Measurements from ENCODE around the gene CLK1. TPM values are rescaled to one million over a fixed set of nuclear protein-coding genes. Genes with fewer than 3 reads are reported as not detected.

The CLK1 gene
- total and polyA plus RNA-seq, 2 of the 13 experiments (the other 11 are each of a cell fraction or from before 2014, with no cell fraction given) = 66.6 to 101 TPM

DNA sequence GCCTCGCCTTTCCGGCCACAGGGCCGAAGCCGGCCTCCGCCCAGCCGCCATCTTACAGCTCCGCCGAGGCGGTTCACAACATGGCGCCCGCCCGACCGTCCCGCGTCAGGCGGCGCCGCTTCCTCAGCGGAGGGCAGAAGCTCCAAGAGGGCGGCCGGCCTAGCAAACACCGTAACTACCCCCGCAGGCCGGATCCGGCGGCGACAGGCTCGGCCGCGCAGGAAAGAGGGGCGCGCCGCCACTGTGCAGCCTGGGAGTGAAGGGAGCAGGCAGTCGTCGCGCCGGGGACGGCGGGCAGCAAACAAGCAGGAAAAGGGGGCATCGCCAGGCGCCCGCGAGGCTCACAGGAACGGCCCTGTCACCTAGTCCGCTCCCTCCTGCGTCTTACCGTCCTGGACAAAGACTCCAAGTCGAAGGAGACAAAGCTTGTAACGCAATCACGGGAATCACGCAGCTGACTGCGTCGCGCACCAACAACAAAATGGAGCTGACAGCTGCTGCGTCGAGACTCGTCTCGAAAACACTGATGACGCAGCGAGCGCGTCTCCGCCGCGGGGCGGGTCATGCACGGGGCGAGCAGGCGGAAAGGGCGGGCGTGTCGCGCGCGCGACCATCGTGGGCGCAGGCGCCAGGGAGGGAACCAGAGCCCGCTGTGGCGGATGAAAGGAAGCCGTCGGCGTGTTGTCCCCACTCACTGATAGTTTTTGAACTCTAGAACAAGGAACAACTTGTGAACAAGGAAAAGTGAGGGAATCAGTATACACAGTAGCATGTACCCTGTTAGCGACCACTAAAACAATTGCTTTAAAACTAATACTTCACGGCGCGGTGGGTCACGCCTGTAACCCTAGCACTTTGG, at the start of gene CLK1 (continued):
- TF ChIP-seq, protein P1, sequence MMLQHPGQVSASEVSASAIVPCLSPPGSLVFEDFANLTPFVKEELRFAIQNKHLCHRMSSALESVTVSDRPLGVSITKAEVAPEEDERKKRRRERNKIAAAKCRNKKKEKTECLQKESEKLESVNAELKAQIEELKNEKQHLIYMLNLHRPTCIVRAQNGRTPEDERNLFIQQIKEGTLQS (CRISPR knock-in tag; IDR thresholded peaks at IDR 0.05) = peak; percentile 54
- TF ChIP-seq MZF1 (CRISPR knock-in tag; IDR thresholded peaks at IDR 0.05; ENCODE audit: borderline replicate concordance) (no peak; the same call in 1 of the 2 replicates), PAF1 (CRISPR knock-in tag; IDR thresholded peaks at IDR 0.05) (peak; percentile 42; the same call in 1 of the 2 replicates), GTF3A (CRISPR knock-in tag; conservative IDR thresholded peaks at IDR 0.05) (peak; percentile 66), ZNF598 (CRISPR knock-in tag; IDR thresholded peaks at IDR 0.05; ENCODE audit: borderline replicate concordance) (no peak), XRCC5 (optimal IDR thresholded peaks at IDR 0.05; ENCODE audit: low read length) (peak; percentile 88), ONECUT2 (CRISPR knock-in tag; IDR thresholded peaks at IDR 0.05) (peak; percentile 58), ISX (CRISPR knock-in tag; conservative IDR thresholded peaks at IDR 0.05) (peak; percentile 96), RBM39 (IDR thresholded peaks at IDR 0.05; ENCODE audit: low read depth, low read length, poor library complexity, severe bottlenecking) (peak; percentile 99), HMGA1 (CRISPR knock-in tag; conservative IDR thresholded peaks at IDR 0.05) (no peak), WIZ (CRISPR knock-in tag; IDR thresholded peaks at IDR 0.05) (peak; percentile 74; the same call in 1 of the 2 replicates), MIER2 (CRISPR knock-in tag; IDR thresholded peaks at IDR 0.05) (peak; percentile 35; the same call in 1 of the 2 replicates), ZNF335 (CRISPR knock-in tag; IDR thresholded peaks at IDR 0.05) (peak; percentile 75), ZNF501 (CRISPR knock-in tag; IDR thresholded peaks at IDR 0.05) (peak; percentile 99), ZNF383 (CRISPR knock-in tag; IDR thresholded peaks at IDR 0.05; ENCODE audit: borderline replicate concordance) (peak; percentile 94), ZNF256 (CRISPR knock-in tag; conservative IDR thresholded peaks at IDR 0.05) (peak; percentile 95), ASH2L (IDR thresholded peaks at IDR 0.05; ENCODE audit: insufficient read length, low read depth, low read length) (peak; percentile 96), ZNF329 (CRISPR knock-in tag; IDR thresholded peaks at IDR 0.05; ENCODE audit: low read depth) (peak; percentile 90), ZNF615 (CRISPR knock-in tag; IDR thresholded peaks at IDR 0.05; ENCODE audit: borderline replicate concordance) (peak; percentile 78; the same call in 1 of the 2 replicates), PHF20 (CRISPR knock-in tag; IDR thresholded peaks at IDR 0.05) (peak; percentile 85), HNF4A (CRISPR knock-in tag; IDR thresholded peaks at IDR 0.05) (peak; percentile 9), ZNF777 (CRISPR knock-in tag; IDR thresholded peaks at IDR 0.05) (peak; percentile 89), ZNF773 (CRISPR knock-in tag; IDR thresholded peaks at IDR 0.05; ENCODE audit: borderline replicate concordance) (no peak)
- TF ChIP-seq, protein P2, sequence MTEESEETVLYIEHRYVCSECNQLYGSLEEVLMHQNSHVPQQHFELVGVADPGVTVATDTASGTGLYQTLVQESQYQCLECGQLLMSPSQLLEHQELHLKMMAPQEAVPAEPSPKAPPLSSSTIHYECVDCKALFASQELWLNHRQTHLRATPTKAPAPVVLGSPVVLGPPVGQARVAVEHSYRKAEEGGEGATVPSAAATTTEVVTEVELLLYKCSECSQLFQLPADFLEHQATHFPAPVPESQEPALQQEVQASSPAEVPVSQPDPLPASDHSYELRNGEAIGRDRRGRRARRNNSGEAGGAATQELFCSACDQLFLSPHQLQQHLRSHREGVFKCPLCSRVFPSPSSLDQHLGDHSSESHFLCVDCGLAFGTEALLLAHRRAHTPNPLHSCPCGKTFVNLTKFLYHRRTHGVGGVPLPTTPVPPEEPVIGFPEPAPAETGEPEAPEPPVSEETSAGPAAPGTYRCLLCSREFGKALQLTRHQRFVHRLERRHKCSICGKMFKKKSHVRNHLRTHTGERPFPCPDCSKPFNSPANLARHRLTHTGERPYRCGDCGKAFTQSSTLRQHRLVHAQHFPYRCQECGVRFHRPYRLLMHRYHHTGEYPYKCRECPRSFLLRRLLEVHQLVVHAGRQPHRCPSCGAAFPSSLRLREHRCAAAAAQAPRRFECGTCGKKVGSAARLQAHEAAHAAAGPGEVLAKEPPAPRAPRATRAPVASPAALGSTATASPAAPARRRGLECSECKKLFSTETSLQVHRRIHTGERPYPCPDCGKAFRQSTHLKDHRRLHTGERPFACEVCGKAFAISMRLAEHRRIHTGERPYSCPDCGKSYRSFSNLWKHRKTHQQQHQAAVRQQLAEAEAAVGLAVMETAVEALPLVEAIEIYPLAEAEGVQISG (CRISPR knock-in tag; IDR thresholded peaks at IDR 0.05) = peak; percentile 93
- TF ChIP-seq, protein P3, sequence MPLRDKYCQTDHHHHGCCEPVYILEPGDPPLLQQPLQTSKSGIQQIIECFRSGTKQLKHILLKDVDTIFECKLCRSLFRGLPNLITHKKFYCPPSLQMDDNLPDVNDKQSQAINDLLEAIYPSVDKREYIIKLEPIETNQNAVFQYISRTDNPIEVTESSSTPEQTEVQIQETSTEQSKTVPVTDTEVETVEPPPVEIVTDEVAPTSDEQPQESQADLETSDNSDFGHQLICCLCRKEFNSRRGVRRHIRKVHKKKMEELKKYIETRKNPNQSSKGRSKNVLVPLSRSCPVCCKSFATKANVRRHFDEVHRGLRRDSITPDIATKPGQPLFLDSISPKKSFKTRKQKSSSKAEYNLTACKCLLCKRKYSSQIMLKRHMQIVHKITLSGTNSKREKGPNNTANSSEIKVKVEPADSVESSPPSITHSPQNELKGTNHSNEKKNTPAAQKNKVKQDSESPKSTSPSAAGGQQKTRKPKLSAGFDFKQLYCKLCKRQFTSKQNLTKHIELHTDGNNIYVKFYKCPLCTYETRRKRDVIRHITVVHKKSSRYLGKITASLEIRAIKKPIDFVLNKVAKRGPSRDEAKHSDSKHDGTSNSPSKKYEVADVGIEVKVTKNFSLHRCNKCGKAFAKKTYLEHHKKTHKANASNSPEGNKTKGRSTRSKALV (CRISPR knock-in tag; IDR thresholded peaks at IDR 0.05) = peak; percentile 98
